ENCODE results near the gene MGLL.
"Not testable (repeated sequence)": the region's sequence is repeated elsewhere in the genome, so short reads cannot be mapped to it uniquely, and the experiment has no call there.

MGLL gene

DNA sequence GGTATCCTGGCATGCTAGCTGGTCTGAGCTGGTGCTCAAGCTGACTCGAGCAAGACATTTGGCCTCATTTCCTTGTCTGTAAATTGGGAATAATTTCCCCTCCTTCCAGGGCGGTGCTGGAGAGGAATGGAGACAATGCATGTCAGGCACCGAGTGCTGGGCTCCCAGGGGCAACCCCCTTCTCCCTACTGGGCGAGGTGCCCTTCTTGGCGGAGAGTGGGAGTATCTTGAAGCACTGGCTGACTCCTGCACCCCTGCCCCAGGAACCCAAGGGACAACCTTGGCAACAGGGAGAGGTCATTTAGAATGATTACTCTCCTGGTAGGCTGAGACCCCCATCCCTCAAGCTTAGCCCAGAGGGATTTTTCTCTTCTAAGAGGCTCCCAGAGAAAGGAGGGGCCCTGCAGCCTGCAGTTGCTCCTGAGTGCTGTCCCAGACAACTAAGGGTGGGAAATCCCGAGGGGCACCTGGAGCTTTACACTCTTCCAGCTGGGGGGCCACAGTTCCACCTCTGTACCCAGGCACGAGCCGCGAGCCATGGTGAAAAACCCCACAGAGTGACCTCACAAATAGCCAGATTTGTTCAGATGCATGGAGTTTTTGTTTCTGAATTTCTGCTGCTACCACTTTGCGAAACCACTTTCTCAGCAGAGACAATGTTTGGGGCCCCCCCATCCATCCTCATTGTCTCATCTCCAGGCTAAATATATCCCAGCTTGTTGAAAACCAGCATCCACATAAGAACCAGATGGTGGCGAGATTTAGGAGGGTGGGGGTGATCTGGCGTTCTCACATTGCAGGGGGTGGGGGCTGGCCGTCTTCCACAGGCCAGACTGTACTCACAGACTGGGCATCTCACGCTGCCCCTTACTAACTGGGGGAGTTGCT, 104.7 kb downstream of the MGLL start:
- DNase-seq = no peak

DNA sequence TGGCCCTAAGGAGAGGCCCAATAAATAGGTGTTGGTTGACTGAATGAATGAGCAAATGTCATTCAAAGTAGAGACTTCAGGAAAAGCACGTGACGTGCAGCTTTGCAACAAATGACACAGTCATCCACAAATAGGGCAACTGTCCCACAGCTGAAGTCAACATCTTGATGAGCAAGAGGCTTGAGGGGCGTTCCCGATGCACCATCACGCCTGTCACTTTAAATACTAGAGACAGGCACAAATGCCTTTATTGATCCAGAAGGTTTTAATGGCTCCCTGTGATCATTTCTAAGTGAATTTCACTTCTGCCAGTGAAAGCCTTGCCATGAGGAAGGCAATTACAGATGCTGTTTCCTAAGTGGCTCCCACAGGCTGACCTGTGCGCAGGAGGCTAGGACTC, 105.9 kb downstream of the MGLL start:
- DNase-seq = no peak

- no peak for DNase-seq
These were observed 106.8 kb downstream of the MGLL start for GRCh38 chr3:127715532-127715931.

DNA sequence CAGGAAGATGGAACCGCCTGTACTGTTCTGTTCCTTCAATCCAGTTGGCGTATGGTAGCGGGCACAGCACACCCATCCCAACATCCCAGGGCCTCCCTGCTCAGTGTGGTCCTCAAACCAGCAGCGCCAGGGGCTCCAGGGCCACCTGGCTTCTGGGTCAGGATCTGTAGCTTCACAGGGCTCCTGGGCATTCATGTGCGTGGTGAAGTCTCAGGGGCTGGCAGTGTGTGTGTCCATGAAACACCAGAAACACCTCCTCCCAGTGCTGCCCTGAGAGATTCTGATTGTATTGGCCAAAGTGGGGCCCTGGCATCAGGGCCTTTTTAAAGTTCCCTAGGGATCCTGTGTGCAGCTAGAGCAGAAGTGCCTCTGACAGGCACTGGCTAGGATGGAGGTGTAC, 107.4 kb downstream of the MGLL start:
- DNase-seq = no peak

- no peak for DNase-seq
These were observed 108.2 kb downstream of the MGLL start for GRCh38 chr3:127714125-127714571.

DNA sequence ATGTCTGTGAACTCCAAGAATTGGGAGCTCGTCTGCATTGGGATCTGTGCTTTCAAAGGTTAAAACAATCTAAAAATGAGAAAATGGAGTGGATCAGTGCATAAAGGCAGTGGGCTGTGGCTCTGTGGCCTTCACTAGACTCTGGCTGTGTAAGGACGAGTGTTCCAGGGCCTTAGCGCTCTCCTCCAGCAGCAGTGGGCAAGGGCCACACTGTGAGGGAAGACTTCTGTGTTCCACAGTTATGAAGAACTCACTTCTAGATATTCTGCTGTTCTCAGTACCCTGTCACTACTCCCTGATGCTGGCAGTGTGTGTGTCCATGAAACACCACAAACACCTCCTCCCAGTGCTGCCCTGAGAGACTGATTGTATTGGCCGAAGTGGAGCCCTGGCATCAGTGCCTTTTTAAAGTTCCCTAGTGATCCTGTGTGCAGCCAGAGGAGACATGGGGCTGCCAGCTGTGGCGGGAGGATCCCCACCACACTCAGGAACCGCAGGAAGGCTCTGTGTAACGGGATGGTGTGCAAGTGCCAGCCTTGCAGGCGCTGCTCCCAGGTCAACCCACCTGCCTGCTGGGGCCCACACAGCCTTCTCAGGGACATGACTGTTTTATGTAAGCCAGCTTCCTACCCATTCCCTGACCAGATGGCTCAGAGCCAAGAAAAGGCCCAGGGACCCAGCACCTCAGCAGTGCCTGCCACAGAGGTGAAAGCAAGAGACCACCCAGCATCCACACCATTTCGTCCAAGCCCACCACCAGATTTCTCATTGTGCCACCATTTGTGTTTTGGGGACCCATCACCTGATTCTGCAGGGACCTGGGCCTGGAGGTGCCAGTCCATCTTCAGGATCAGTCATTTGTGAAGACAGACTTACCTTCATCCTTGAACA, 109.2 kb downstream of the MGLL start:
- DNase-seq = no peak

DNA sequence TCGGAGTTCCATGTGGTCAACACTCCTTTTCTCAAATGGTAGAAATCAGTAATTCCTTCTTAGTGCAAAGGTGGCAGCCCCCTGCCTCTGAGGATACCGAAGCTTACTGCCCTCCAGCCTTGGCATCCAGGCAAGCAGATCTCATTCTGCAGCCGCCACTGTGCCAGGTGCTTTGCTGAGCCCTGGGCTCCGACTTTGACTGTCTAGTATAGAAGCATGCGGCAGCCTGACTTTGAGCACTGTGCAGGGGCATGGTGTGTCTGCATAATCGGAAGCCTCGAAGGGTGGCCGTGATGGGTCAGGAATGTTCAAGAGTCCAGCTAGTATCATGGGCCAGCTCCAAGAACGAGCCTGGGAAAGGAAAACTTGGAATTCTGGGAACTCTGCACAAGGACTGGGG, 109.9 kb downstream of the MGLL start:
- no peak for DNase-seq

- no peak for DNase-seq
These were observed 110.4 kb downstream of the MGLL start for GRCh38 chr3:127711896-127712295.

- no peak for DNase-seq
These were observed 111.2 kb downstream of the MGLL start for GRCh38 chr3:127711021-127711695.

GRCh38 chr3:127710155-127710941, 112.0 kb downstream of the MGLL start:
- no peak for DNase-seq

- no peak for DNase-seq
These were observed 112.8 kb downstream of the MGLL start for GRCh38 chr3:127709320-127710060.

- no peak for DNase-seq
These were observed 113.5 kb downstream of the MGLL start for GRCh38 chr3:127708837-127709236.

DNA sequence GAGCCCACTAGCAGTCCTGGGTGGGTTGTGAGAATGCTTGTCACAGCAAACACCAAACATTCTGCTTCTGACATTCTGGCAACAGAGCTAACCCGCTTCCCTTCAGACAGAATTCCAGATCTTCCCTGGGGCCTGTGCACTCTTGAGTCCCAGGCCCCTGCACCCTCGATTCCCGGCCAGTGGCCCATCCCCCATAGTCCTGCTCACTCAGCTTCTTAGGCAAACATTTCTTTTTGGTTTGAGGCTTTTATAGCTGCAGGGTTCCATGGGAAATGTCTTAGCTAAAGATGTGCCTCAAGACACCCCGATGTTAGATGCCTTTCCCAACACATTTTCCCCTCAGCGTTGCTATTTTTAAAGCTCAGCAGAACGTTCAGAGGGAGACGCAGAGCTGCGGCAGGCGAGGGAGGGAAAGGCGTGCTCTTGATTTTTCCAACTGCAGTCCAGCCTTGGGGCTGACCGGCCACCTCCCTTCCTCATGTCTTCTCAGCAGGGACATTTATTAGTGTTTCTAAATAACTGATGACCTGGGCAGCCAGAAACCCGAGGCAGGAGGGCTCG, 114.4 kb downstream of the MGLL start:
- DNase-seq = no peak

DNA sequence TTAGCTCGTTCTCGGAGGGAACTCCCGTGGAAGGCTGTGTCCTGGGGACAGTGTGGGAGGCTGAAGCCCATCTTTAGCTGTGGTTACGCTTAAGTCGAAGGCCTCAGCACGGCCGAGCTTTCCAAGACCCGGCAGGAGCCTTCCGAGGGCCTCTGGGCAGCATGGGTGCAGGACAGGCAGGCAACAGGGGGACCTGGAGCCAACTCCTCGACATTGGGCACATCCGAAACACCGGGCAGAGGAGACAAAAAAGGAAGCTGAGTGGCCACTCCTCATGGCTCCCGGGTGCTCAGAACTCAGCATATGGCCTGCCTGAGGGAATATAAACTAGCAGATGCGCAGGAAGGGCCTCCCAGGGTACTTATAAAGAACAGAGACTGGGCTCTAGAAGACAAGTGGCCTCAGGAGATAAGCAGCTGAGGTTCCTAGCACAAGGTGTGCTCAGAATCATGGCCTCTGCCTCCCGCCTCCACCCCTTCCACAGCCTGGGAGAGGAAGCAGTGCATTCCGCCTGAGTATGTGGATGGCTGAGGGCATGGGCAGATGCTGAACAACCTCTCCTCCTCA, 115.4 kb downstream of the MGLL start:
- DNase-seq = no peak

- no peak for DNase-seq
These were observed 116.0 kb downstream of the MGLL start for GRCh38 chr3:127706312-127706711.

DNA sequence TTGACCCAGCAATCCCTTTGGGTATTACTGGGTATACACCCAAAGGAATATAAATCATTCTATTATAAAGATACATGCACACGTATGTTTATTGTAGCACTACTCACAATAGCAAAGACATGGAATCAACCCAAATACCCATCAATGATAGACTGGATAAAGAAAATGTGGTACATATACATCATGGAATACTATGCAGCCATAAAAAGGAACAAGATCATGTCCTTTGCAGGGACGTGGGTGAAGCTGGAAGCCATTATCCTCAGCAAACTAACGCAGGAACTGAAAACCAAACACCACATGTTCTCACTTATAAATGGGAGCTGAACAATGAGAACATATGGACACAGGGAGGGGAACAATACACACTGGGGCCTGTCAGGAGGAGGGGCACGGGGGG, 117.5 kb downstream of the MGLL start:
- not testable (repeated sequence) for DNase-seq

- DNase-seq = no peak
These were observed 120.2 kb downstream of the MGLL start for GRCh38 chr3:127702151-127702578.

DNA sequence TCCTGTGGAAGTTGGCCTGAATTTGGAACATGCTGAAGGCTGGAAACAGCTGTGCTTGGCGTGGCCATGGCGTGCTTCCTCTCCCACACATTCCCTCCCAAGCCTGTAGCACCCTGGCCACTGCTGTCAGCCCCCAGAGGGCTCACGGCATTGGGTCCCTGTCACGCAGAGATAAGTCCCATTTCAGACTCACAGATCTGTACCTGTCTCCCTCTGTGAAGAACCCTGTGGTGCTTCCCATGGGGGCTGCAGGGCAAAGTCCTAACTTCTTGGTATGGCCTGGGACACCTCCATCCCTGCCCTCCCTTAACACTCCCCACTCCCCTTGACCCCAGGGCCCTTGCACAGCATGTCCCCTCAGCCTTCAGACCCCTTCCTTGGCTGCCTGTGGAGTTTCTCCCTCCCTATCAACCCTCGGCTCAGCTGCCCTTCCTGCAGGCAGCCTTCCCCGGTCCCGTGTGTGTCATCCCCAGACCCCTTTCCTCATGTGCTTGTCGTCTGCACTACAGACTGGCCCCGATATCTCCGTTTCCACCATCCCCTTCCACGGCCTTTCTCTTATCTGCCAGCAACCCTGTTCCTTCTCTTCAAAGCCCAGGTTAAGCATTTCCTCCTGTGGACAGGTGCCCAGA, 120.9 kb downstream of the MGLL start:
- DNase-seq = no peak

DNA sequence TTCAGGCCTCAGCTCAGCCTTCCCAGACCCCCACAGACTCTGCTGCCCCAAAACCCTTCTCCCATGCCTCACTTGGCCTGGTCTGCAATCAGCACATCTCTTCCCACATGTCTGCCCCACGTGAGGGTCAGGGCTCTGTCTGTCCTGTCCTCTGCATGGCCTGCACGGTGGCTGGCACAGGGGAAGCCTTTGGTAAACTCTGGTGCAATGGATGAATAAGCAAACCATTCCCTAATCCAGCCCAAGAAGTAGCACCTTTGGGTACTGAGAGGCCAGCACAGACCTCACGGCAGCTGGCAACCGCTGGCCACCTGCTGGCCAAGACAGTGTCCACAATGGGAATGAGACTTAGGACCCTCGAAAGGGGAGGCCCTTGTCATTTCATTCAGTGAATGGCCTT, 121.9 kb downstream of the MGLL start:
- no peak for DNase-seq

Data from amniotic stem cell (primary cell).